ENCODE data around the gene MIER1. TPM values are rescaled to one million over a fixed set of nuclear protein-coding genes. Genes with fewer than 3 reads are reported as not detected.
A peak's percentile ranks its signal among the peaks of the same experiment; 100 is the strongest.

MIER1 gene
- total and polyA plus RNA-seq, 9 of the 15 experiments (the other 6 are each of a cell fraction or from before 2014, with no cell fraction given), result 13.9 to 34.8 (median 21.5) TPM

DNA sequence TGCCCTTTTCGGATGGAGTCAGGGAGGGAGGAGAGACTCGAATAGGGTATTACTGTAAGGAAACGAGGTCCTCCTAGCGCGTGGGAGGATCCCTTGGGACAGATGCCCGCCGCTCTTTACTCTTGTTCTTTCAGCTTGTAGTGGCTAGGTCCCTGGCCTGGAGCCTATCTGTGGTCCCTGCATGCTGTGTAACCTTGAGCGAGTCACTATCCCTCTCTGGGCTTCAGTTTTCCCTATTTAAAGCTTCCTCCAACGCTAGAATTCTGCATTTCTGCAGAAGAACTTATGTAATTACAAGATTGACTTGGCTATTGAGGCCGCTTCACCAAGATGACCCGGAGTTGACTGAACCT is 744 bp downstream of the MIER1 start (continued):
- no peak for TF ChIP-seq TGIF2 (CRISPR knock-in tag; IDR thresholded peaks at IDR 0.05)
- no peak for TF ChIP-seq HDAC8 (tag; IDR thresholded peaks at IDR 0.05)
- TF ChIP-seq MYNN (IDR thresholded peaks at IDR 0.05), result no peak
- TF ChIP-seq MYNN (CRISPR knock-in tag; IDR thresholded peaks at IDR 0.05), result no peak
- TF ChIP-seq, protein P1, sequence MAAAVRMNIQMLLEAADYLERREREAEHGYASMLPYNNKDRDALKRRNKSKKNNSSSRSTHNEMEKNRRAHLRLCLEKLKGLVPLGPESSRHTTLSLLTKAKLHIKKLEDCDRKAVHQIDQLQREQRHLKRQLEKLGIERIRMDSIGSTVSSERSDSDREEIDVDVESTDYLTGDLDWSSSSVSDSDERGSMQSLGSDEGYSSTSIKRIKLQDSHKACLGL (CRISPR knock-in tag; IDR thresholded peaks at IDR 0.05; ENCODE audit: borderline replicate concordance, poor library complexity, severe bottlenecking), result no peak
- no peak for TF ChIP-seq ZNF23 (CRISPR knock-in tag; IDR thresholded peaks at IDR 0.05)
- TF ChIP-seq, protein P2, sequence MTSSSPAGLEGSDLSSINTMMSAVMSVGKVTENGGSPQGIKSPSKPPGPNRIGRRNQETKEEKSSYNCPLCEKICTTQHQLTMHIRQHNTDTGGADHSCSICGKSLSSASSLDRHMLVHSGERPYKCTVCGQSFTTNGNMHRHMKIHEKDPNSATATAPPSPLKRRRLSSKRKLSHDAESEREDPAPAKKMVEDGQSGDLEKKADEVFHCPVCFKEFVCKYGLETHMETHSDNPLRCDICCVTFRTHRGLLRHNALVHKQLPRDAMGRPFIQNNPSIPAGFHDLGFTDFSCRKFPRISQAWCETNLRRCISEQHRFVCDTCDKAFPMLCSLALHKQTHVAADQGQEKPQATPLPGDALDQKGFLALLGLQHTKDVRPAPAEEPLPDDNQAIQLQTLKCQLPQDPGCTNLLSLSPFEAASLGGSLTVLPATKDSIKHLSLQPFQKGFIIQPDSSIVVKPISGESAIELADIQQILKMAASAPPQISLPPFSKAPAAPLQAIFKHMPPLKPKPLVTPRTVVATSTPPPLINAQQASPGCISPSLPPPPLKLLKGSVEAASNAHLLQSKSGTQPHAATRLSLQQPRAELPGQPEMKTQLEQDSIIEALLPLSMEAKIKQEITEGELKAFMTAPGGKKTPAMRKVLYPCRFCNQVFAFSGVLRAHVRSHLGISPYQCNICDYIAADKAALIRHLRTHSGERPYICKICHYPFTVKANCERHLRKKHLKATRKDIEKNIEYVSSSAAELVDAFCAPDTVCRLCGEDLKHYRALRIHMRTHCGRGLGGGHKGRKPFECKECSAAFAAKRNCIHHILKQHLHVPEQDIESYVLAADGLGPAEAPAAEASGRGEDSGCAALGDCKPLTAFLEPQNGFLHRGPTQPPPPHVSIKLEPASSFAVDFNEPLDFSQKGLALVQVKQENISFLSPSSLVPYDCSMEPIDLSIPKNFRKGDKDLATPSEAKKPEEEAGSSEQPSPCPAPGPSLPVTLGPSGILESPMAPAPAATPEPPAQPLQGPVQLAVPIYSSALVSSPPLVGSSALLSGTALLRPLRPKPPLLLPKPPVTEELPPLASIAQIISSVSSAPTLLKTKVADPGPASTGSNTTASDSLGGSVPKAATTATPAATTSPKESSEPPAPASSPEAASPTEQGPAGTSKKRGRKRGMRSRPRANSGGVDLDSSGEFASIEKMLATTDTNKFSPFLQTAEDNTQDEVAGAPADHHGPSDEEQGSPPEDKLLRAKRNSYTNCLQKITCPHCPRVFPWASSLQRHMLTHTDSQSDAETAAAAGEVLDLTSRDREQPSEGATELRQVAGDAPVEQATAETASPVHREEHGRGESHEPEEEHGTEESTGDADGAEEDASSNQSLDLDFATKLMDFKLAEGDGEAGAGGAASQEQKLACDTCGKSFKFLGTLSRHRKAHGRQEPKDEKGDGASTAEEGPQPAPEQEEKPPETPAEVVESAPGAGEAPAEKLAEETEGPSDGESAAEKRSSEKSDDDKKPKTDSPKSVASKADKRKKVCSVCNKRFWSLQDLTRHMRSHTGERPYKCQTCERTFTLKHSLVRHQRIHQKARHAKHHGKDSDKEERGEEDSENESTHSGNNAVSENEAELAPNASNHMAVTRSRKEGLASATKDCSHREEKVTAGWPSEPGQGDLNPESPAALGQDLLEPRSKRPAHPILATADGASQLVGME (CRISPR knock-in tag; IDR thresholded peaks at IDR 0.05), result no peak
- TF ChIP-seq NFXL1 (CRISPR knock-in tag; IDR thresholded peaks at IDR 0.05), result no peak
- TF ChIP-seq, protein P3, sequence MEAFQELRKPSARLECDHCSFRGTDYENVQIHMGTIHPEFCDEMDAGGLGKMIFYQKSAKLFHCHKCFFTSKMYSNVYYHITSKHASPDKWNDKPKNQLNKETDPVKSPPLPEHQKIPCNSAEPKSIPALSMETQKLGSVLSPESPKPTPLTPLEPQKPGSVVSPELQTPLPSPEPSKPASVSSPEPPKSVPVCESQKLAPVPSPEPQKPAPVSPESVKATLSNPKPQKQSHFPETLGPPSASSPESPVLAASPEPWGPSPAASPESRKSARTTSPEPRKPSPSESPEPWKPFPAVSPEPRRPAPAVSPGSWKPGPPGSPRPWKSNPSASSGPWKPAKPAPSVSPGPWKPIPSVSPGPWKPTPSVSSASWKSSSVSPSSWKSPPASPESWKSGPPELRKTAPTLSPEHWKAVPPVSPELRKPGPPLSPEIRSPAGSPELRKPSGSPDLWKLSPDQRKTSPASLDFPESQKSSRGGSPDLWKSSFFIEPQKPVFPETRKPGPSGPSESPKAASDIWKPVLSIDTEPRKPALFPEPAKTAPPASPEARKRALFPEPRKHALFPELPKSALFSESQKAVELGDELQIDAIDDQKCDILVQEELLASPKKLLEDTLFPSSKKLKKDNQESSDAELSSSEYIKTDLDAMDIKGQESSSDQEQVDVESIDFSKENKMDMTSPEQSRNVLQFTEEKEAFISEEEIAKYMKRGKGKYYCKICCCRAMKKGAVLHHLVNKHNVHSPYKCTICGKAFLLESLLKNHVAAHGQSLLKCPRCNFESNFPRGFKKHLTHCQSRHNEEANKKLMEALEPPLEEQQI (IDR thresholded peaks at IDR 0.05), result no peak
- TF ChIP-seq, protein P4, sequence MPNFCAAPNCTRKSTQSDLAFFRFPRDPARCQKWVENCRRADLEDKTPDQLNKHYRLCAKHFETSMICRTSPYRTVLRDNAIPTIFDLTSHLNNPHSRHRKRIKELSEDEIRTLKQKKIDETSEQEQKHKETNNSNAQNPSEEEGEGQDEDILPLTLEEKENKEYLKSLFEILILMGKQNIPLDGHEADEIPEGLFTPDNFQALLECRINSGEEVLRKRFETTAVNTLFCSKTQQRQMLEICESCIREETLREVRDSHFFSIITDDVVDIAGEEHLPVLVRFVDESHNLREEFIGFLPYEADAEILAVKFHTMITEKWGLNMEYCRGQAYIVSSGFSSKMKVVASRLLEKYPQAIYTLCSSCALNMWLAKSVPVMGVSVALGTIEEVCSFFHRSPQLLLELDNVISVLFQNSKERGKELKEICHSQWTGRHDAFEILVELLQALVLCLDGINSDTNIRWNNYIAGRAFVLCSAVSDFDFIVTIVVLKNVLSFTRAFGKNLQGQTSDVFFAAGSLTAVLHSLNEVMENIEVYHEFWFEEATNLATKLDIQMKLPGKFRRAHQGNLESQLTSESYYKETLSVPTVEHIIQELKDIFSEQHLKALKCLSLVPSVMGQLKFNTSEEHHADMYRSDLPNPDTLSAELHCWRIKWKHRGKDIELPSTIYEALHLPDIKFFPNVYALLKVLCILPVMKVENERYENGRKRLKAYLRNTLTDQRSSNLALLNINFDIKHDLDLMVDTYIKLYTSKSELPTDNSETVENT (CRISPR knock-in tag; IDR thresholded peaks at IDR 0.05), result no peak
- TF ChIP-seq, protein P5, sequence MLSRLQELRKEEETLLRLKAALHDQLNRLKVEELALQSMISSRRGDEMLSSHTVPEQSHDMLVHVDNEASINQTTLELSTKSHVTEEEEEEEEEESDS (CRISPR knock-in tag; IDR thresholded peaks at IDR 0.05), result no peak
- peak; percentile 20; the same call in 1 of the 2 replicates for TF ChIP-seq CBFB (CRISPR knock-in tag; IDR thresholded peaks at IDR 0.05)
- no peak for TF ChIP-seq NBN (IDR thresholded peaks at IDR 0.05; ENCODE audit: low read depth)
- no peak for TF ChIP-seq TCF3 (CRISPR knock-in tag; IDR thresholded peaks at IDR 0.05)
- TF ChIP-seq, protein P6, sequence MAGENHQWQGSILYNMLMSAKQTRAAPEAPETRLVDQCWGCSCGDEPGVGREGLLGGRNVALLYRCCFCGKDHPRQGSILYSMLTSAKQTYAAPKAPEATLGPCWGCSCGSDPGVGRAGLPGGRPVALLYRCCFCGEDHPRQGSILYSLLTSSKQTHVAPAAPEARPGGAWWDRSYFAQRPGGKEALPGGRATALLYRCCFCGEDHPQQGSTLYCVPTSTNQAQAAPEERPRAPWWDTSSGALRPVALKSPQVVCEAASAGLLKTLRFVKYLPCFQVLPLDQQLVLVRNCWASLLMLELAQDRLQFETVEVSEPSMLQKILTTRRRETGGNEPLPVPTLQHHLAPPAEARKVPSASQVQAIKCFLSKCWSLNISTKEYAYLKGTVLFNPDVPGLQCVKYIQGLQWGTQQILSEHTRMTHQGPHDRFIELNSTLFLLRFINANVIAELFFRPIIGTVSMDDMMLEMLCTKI (IDR thresholded peaks at IDR 0.05; ENCODE audit: partially characterized antibody), result no peak
- no peak for TF ChIP-seq POLR2AphosphoS2 (IDR thresholded peaks at IDR 0.05; ENCODE audit: low read length)
- no peak for TF ChIP-seq CBX2 (IDR thresholded peaks at IDR 0.05; ENCODE audit: insufficient read depth, low read length, poor library complexity, severe bottlenecking)

Data from K562 (cell line).